GM06990 (cell line): Measurements from ENCODE around the gene AFF3.
"Not testable (repeated sequence)": the region's sequence is repeated elsewhere in the genome, so short reads cannot be mapped to it uniquely, and the experiment has no call there.

Experiments
- DNase-seq: peaks from one replicate; pipeline ENCODE4 v3.0.0-alpha.2; 2011; ENCODE audit not compliant: insufficient read length; ENCODE audit errors: extremely low read depth
- H3K27me3 ChIP-seq: replicated peaks from 2 replicates; pipeline ENCODE4 v1.6.0; 2011; ENCODE audit warnings: low read length; ENCODE audit not compliant: control insufficient read depth, insufficient read depth
- H3K36me3 ChIP-seq: 2 replicates; pipeline ENCODE4 v1.5.1; 2011; ENCODE audit warnings: low read length; ENCODE audit not compliant: control insufficient read depth, insufficient read depth
- H3K4me3 ChIP-seq: replicated peaks from 2 replicates; pipeline ENCODE4 v1.5.1; 2011; ENCODE audit warnings: low read depth, mild to moderate bottlenecking, control low read depth, low read length
- CTCF ChIP-seq: IDR thresholded peaks from 2 replicates; pipeline ENCODE4 v1.5.1; 2011; ENCODE audit warnings: low read length, control low read depth, mild to moderate bottlenecking, inconsistent platforms; ENCODE audit not compliant: insufficient read depth, poor library complexity, severe bottlenecking

AFF3 gene

GRCh38 chr2:100105678-100106054 is 36.7 kb downstream of the AFF3 start:
- Histone ChIP-seq H3K36me3 (no peaks in the 10 kb centered on the region), H3K4me3 (peak overlapping the region; percentile 46), H3K27me3 (no peaks in the 10 kb centered on the region; the same call in none of the 2 replicates)
- peak; percentile 20 for DNase-seq
- TF ChIP-seq CTCF = no peak

GRCh38 chr2:100104718-100105677 is 37.4 kb downstream of the AFF3 start:
- H3K36me3 ChIP-seq = no peaks in the 10 kb centered on the region
- no peak for TF ChIP-seq CTCF
- H3K27me3 ChIP-seq = no peaks in the 10 kb centered on the region; the same call in none of the 2 replicates
- H3K4me3 ChIP-seq = peak overlapping the region; percentile 46
- peak; percentile 33 for DNase-seq

- H3K36me3 ChIP-seq, DNase-seq, H3K4me3 ChIP-seq, H3K27me3 ChIP-seq: not testable (repeated sequence)
Measured at GRCh38 chr2:100104265-100104664, 38.1 kb downstream of the AFF3 start.

GRCh38 chr2:100103527-100104252 is 38.7 kb downstream of the AFF3 start:
- not testable (repeated sequence) for H3K27me3 ChIP-seq, DNase-seq, H3K4me3 ChIP-seq, H3K36me3 ChIP-seq

GRCh38 chr2:100102466-100103180 is 39.8 kb downstream of the AFF3 start:
- DNase-seq, H3K27me3 ChIP-seq, H3K36me3 ChIP-seq, H3K4me3 ChIP-seq: not testable (repeated sequence)

- not testable (repeated sequence) for H3K36me3 ChIP-seq, DNase-seq, H3K4me3 ChIP-seq, H3K27me3 ChIP-seq
Measured at GRCh38 chr2:100098855-100099254, 43.5 kb downstream of the AFF3 start.

- H3K36me3 ChIP-seq, H3K27me3 ChIP-seq, DNase-seq, H3K4me3 ChIP-seq: not testable (repeated sequence)
Measured at GRCh38 chr2:100097611-100098294, 44.6 kb downstream of the AFF3 start.

GRCh38 chr2:100095845-100096244 is 46.5 kb downstream of the AFF3 start:
- H3K4me3 ChIP-seq, H3K36me3 ChIP-seq, H3K27me3 ChIP-seq, DNase-seq: not testable (repeated sequence)

GRCh38 chr2:100091807-100092206 is 50.6 kb downstream of the AFF3 start:
- not testable (repeated sequence) for H3K36me3 ChIP-seq

GRCh38 chr2:100085744-100086143 is 56.6 kb downstream of the AFF3 start:
- not testable (repeated sequence) for H3K4me3 ChIP-seq, H3K36me3 ChIP-seq, H3K27me3 ChIP-seq, DNase-seq

More at GRCh38 chr2:100091807-100092206, 50.6 kb downstream of the AFF3 start:
- DNase-seq, H3K27me3 ChIP-seq, H3K4me3 ChIP-seq: not testable (repeated sequence)
